ENCODE measurements around the gene TEDC1.

TEDC1 gene

DNA sequence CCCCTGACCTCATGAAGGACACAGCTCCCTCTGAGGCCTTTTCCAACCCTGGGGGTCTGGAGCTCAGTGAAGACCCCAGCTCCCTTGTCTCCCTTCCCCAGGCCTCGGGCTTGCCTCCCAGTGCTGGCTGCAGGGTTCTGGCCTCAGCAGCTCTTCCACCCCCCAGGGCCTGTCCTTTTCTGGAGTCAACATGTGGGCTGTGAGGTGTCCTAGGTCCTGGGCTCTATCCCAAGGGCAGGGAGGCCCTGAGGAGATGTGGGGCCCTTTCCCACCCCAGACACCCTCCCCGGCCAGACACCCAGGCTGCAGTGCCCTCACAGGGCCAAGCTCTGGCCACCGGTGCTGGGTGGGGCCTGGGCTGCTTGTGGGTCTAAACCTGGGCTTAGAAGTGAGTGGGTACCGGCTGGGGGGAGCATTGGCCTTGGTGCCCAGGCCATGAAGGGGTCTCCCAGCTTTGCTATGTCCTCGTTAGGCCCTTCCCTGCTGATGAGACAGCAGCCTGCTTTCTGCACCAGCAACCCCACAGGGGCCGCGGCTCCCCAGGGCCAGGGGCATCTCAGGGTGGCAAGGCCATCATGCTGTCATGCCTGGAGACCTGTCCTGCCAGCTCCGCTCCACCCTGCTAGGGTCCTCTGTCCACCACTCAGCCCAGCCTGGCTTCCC lies 19.1 kb upstream of the TEDC1 start:
- no peak for DNase-seq (ENCODE audit: low read depth)
- H3K4me3 ChIP-seq (ENCODE audit: low read depth, low read length): no peak overlapping the region

DNA sequence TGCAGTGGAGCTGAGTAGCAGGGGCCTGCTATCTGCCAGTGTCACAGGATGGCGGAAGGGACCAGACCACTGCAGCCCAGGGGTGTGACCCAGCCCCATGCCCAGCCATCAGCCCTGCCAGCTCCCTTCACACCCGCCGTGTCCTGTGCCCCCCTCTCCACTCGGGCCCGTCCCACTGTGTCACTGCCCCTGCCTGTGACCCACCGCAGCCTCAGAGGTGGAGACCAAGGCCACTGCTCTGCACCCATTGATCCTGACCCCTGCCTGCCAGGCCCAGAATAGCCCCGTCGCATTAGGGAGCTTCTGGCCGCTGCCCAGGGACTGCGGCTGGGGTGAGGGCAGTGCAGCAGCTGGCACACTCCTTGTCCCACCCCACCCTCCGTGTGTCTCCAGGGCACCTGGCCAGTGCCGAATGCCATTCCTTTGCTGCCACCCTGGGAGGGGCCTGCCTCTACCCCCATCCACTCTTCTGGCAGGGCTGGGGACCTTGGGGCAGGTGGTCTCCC lies 18.5 kb upstream of the TEDC1 start:
- DNase-seq (ENCODE audit: low read depth): no peak

DNA sequence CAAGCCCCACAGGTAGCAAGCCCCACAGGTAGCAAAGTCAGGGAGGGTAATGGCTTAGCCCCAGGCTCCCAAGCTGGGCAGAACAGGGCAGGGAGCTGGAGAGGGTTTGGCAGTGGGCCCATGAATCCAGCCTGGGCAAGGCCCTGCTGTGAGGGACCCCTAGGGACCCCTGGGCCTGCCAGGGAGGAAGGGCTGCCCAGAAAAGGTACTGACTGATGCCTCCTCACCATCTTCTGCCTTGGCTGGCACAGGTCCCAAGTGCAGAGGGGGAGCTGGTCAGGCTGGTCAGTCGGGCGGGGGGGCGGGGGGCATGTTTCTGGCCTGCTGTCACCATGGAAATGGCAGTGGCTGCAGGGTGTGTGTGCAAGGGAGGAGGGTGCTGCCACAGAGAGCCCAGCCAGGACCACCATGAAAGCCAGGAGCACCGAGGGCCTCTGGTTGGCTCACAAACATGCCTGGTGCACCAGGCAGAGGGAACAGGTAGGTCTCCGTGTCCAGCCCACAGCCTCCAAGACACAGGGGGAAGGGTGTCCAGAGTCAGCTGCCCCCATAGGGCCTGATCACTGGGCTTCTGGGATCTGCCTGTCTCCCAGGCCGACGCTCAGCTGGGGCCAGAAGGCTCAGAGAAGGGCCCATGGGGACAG lies 17.9 kb upstream of the TEDC1 start:
- no peak for DNase-seq (ENCODE audit: low read depth)
- no peak overlapping the region for H3K4me3 ChIP-seq (ENCODE audit: low read depth, low read length)

More for the DNA sequence above, 18.5 kb upstream of the TEDC1 start:
- H3K4me3 ChIP-seq (ENCODE audit: low read depth, low read length): no peak overlapping the region

DNA sequence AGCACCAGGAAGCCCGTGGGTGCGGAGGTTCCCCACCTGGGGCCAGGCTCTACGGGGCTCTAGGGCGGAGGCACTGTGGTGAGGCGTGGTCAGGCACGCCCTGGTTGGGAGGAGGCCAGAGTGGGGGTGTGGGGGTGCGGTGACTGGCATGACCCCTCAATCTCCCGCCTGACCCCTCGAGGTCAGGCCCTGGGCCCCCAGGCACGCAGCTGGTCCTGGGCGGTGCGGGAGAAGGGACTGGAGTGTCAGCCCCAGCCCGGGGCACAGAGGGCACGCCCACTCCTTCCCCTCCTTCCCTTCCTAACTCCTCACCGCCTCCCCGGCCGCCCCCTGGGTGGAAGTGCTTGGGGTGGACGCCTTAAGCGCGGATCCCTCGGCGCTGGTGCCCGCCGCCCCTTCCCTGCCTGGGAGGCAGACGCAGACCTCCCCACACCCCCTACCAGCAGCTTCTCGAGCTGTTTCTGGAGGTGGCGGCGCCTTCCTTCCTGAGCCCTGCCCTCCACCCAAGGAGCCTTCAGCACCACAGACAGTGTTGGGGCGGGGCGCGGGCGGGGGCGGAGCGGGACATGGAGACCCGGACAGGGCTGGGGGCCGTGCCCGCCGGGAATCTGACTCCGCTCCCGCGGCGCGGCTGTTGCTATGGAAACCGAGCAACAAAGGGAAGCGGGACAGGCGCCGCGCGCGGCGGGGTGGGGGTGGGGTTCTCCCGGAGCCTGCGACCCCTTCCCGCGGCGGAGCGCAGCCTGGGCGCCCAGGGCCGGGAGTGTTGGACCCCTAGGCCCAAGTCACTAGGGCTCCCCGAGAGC lies 17.2 kb upstream of the TEDC1 start:
- H3K4me3 ChIP-seq (ENCODE audit: low read depth, low read length): peak overlapping the region; percentile 57
- DNase-seq (ENCODE audit: low read depth): peak; percentile 41

DNA sequence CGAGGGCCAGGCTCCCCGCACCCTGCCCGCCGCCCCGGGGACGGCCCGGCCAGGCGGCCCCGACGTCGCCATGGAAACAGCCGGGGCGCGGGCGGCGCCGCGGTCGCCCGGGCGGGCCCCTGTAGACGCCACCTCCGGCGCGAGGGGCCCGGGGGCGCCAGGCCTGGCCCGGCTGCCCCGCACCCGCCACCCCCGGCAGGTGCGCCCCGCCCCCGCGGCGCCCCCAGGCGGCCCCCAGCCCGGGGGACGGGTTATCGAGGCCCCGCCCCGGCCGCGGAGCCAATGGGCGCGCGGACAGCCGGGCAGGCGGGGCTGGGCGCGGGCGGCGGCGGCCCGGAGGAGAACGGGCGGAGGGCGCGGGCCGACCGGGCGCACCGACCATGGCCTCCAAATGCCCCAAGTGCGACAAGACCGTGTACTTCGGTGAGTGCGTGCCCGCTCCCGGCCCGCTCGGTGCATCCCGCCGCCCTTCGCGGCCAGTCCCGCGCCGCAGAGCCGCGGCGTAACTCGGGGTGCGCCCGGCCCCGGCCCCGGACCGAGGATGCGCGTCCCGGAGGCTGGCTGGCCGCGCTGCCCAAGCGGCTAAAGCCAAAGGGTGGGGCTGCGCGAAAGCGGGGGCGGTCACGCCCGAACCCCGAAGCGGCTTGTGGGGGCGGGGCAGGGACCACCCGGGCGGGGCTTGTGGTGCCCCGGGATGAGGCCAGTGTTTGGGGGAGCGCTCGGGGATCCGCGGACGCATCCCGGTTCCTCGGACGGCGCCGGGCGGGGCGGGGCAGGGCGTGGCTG lies 16.4 kb upstream of the TEDC1 start, which contains the start of gene CRIP2:
TSS of gene CRIP2 (plus strand) at position 339 of the 786 bp plus-strand sequence. CDS start at position 381, 42 bp downstream.
- DNase-seq (ENCODE audit: low read depth): no peak
- H3K4me3 ChIP-seq (ENCODE audit: low read depth, low read length): peak within 1 kb of the TSS; percentile 64

DNA sequence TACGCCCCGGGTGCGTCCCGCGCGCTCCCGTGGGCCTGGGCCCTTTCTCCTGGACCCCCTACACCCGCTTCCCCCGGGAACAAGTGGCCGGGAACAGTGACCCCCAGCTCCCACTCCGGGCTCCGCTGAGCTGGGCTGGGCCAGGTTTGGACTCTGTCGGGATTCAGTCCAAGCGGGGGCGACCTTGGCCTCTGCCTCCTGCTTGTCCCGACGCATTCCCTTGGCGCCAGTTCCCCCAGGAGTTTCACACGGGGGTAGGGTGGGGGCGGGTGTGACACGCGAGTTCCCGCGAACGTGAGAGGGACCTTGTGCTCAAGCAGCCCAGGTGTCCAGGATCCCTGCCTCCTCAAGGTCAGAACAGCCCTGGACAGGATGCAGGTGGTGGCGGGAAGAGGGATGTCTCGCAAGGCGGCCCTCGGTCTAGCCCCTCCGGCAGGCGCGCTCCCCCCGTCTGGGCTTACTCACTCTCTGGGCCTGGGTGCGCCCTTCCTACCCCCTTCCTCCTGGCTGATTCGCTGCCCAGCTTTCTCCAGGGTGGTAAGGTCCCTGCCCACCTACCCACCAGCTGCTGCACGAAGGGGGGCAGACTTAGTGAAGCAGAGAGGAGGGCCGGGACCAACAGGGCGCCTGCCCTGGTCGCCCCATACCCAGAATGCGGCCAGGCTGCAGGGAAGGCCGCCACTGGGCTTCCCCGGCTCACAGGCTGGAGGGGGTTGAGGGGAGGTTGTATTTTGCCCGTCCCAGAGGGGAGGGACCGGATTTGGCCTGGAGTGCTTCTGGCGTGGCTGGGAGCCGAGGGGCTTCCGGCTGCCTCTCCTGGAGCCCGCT lies 15.6 kb upstream of the TEDC1 start:
- DNase-seq (ENCODE audit: low read depth): no peak
- H3K4me3 ChIP-seq (ENCODE audit: low read depth, low read length): peak overlapping the region; percentile 64

DNA sequence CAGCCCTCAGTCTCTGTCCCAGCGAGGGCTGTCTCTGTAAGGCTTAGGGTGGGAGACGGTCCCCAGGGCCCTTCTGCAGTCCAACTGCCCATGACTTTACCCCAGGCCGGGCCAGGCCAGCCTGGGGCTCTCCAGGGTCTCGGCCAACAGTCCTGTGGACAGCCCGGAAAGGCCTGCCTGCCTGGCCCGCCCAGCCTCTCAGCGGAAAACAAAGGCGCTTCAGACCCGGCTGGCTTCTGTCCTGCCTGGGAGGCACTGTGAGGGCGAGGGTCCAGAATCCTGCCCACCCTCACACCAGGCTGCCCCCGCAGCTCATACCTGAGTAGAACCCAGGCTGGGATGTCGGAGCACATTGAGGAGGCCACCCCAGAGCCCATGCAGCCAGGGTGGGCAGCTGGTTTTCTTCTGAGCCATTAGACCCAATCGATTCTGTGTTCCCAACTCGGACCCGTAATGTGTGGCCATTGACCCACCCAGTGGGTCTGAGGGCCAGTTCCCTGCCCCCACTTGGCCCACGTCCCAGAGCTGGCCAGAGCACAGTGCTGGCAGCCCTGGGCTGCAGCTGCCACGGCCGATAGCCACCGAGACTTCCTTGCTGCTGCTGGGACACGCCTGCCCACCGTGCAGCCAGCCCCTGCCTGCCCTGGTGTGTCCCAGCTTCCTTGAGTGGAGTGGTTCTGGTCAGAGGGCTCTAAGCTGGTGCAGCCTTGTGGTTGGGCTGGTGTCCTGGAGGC lies 14.8 kb upstream of the TEDC1 start:
- peak overlapping the region; percentile 64 for H3K4me3 ChIP-seq (ENCODE audit: low read depth, low read length)
- DNase-seq (ENCODE audit: low read depth): no peak

DNA sequence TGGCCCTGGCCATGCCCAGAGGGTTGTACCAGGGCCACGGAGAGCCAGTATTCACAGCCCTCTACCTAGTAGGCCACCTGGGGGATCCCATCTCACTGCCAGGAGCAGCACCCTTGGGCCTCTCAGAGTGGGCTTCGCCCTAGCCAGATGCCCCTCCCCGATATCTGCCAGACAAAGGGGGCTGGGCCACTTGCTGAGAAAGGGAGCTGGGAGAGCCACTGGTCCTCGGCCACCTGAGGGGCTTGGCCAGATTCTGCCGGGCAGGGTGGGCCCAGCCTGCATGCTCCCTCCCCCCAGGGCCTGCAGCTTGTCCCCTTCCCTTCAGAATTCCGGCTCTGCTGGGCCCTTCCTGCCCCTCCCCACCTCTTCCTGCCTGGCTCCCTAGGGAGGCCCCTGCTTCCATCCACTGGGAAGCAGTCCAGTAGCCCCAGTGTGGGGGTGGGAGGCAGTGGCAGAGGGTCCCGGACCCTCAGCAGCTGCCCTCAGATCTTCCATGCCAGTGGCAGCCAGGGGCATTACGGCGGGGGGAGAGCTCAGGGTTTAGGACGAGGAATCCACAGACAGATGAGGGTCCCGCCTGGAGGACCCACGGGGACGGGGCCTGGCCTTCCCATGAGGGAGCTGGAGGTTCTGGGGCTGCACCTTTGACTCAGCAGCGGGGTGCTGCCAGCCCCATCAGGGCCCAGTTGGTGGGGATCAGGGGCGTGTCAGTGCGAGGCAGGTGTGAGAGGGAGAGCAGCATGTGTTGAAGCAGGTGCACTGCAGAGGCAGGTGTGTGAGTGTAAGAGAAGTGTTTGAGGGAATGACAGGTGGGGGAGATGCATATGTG lies 14.0 kb upstream of the TEDC1 start:
- no peak for DNase-seq (ENCODE audit: low read depth)

DNA sequence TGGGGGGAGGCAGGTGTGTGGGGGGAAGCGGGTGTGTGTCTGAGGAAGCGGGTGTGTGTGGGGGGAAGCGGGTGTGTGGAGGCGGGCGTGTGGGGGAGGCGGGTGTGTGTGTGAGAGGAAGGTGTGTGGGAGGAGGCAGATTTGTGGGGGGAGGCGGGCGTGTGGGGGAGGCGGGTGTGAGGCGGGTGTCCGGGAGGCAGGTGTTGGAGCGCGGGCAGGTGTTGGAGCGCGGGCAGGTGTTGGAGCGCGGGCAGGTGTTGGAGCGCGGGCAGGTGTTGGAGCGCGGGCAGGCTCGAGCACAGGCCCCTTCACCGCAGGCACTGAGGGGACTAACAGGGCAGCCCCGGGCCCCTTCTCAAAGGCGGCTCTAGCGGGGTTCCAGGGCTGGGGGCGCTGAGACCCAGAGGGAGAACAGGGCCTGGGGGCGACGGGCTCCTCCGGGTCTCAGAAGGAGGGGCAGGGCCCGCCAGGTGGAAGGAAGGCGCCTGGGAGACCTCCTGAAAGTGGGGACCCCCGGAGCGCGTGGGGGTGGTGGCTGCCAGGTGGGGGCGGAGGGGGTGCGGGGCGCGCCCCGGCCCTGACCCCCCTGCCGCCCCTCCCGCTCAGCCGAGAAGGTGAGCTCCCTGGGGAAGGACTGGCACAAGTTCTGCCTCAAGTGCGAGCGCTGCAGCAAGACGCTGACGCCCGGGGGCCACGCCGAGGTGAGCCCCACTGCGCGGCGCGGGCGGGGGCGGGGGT lies 13.2 kb upstream of the TEDC1 start:
- no peak overlapping the region for H3K4me3 ChIP-seq (ENCODE audit: low read depth, low read length)

More for the DNA sequence above, 14.0 kb upstream of the TEDC1 start:
- H3K4me3 ChIP-seq (ENCODE audit: low read depth, low read length): peak overlapping the region; percentile 64

DNA sequence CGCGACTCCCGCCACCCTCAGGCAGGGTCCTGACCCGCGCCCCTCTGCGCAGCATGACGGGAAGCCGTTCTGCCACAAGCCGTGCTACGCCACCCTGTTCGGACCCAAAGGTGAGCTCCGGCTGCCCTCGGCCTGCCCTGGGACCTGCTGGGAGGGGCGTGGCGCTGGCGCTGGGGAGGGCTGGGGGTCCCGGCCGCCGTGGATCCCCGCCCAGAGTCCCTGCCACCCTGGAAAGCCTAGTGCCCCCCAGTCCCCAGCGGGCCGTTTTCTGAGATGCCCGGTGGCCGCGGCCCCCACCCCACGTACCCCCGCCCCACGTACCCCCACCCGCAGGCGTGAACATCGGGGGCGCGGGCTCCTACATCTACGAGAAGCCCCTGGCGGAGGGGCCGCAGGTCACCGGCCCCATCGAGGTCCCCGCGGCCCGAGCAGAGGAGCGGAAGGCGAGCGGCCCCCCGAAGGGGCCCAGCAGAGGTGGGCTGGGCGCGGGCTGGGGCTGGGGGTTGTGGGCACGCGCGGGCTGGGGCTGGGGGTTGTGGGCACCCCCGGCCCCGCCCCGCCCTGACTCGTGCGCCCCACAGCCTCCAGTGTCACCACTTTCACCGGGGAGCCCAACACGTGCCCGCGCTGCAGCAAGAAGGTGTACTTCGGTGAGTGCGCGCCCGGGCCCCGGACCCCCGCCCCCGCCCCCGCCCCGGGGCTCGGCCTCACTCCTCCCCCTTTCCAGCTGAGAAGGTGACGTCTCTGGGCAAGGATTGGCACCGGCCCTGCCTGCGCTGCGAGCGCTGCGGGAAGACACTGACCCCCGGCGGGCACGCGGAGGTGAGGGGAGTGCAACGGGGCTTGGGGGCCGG lies 12.4 kb upstream of the TEDC1 start:
- no peak for DNase-seq (ENCODE audit: low read depth)
- H3K4me3 ChIP-seq (ENCODE audit: low read depth, low read length): no peak overlapping the region

More for the DNA sequence above, 13.2 kb upstream of the TEDC1 start:
- no peak for DNase-seq (ENCODE audit: low read depth)

DNA sequence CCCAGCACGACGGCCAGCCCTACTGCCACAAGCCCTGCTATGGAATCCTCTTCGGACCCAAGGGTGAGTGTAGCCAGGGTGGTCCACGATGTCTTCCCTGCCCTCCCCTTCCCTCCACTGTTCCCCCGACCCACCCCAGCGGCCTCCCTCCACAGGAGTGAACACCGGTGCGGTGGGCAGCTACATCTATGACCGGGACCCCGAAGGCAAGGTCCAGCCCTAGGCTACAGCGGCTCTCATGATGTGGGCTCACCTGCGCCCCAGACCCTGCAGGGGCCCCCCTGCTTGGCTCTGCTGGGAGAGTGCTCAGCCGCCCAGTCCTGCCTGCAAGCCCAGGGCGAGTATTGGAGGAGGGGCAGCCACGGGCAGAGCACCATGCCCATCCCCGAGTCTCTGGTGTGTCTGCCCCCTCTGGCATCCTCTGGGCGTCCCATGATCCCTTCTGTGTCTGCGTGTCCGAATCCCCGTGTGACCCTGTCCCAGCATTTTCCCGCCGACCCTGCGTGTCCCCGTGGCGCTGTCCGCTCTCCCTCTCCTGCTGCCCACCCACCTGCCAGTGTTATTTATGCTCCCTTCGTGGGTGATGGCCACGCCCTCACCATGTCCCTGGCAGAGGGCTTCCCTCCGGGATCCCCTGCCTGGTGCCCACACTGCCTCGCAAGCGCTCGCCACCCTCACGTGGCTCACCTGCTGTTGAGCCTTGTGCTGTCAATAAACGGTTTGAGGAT lies 11.5 kb upstream of the TEDC1 start:
- H3K4me3 ChIP-seq (ENCODE audit: low read depth, low read length): no peak overlapping the region
- DNase-seq (ENCODE audit: low read depth): no peak

DNA sequence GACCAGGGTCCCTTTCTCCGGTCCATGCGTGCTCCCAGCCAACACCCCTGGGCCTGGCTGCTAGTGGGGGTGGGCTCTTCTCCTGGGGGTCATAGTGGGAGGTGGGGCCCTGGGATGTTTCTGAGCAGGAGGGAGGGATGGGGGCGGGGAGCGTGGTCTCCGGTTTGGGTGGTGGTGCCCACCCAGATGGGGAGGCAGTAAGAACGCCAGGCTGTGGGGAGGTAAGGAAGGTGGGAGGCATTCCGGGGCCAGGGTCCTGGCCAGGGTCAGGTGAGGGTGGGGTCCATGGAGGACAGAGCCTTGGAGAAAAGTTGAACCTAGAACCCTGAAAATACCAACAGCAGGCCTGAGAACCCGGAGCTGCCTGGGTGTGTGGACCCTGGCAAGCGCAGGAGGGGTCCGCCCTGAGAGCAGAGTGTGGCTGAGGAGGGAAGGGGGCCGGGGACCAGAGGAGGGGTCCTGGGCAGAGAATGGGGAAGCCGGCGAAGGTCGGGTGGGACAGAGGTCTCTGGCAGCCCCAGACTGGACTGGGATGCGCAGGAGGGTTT lies 10.8 kb upstream of the TEDC1 start:
- no peak overlapping the region for H3K4me3 ChIP-seq (ENCODE audit: low read depth, low read length)
- DNase-seq (ENCODE audit: low read depth): no peak

DNA sequence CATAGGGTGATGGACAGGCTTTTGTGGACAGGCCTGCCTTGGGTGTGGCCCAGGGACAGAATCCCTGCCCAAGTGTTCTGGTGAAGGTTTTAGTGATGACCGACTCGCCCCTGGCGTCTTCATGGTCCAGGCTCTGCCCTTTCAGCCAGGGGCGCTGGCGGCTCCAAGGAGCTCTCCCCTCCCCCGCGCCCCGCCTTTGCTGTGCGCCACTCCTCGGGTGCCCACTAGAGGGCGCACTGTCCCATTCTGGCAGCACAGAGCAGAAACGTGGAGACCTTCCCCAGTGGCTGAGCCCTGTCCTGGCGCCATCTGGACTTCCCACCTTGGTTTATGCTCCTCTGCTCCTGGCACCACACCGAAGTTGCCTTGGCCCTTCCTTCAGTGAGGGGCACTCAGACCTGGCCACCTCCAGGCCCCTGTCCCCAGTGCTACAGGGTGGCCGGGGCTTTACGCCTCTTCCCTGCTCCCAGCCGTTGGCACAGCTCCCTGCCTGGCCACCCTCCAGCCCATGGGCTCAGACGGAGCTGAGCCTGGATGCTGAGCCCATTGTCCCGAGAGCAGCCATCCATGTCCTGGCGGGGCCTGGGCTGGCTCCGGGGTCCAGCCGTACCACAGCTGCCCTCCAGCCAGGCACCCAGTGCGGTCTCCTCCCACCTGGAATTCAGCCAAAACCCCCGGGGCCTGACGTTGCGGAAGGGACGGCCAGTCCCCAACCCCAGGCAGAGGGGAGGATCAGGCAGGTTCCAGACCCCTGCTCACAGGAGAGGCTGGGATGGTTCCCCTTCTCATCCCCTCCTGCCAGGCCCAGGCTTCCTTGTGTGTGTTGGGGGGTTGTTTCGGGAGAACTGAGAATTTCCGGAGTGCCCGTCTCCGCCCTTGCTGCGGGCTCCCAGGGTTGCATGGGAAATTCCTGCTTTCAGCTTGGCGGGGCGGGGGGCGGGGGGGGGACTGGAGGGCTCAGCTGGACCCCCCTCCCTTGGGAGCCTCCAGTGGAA lies 9.9 kb upstream of the TEDC1 start:
- DNase-seq (ENCODE audit: low read depth): no peak
- H3K4me3 ChIP-seq (ENCODE audit: low read depth, low read length): peak overlapping the region; percentile 44
